Measurements from ENCODE around the gene PTPRK.

The PTPRK gene

GRCh38 chr6:127945434-127946097 is 574.8 kb downstream of the PTPRK start:
- TF ChIP-seq, protein P1, sequence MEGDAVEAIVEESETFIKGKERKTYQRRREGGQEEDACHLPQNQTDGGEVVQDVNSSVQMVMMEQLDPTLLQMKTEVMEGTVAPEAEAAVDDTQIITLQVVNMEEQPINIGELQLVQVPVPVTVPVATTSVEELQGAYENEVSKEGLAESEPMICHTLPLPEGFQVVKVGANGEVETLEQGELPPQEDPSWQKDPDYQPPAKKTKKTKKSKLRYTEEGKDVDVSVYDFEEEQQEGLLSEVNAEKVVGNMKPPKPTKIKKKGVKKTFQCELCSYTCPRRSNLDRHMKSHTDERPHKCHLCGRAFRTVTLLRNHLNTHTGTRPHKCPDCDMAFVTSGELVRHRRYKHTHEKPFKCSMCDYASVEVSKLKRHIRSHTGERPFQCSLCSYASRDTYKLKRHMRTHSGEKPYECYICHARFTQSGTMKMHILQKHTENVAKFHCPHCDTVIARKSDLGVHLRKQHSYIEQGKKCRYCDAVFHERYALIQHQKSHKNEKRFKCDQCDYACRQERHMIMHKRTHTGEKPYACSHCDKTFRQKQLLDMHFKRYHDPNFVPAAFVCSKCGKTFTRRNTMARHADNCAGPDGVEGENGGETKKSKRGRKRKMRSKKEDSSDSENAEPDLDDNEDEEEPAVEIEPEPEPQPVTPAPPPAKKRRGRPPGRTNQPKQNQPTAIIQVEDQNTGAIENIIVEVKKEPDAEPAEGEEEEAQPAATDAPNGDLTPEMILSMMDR (IDR thresholded peaks at IDR 0.05; ENCODE audit: low read depth, low read length, missing control alignments): no peak
- no peak overlapping the region for H3K4me3 ChIP-seq (ENCODE audit: low read depth, low read length)
- no peak for DNase-seq (ENCODE audit: low read depth)

DNA sequence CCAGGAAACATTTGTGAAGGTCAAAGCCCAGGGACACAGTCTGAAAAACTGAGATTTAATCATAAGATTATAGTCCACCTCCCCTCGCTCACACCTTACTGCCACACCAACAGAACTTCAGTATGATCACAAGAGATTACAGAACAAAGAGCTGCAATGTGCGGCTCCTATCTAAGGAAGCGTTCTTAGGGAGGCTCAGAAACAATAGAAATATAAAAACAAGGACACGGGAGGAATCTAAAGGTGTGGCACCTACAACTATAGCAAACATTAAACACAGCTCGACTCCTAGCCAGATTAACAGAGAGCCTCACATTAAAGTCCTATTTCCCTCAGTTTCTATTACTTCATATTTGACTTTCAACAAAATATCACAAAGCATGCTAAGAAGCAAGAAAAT is 579.2 kb downstream of the PTPRK start:
- TF ChIP-seq, protein P1 (IDR thresholded peaks at IDR 0.05; ENCODE audit: low read depth, low read length, missing control alignments): no peak
- DNase-seq (ENCODE audit: low read depth): no peak
- no peak overlapping the region for H3K4me3 ChIP-seq (ENCODE audit: low read depth, low read length)

DNA sequence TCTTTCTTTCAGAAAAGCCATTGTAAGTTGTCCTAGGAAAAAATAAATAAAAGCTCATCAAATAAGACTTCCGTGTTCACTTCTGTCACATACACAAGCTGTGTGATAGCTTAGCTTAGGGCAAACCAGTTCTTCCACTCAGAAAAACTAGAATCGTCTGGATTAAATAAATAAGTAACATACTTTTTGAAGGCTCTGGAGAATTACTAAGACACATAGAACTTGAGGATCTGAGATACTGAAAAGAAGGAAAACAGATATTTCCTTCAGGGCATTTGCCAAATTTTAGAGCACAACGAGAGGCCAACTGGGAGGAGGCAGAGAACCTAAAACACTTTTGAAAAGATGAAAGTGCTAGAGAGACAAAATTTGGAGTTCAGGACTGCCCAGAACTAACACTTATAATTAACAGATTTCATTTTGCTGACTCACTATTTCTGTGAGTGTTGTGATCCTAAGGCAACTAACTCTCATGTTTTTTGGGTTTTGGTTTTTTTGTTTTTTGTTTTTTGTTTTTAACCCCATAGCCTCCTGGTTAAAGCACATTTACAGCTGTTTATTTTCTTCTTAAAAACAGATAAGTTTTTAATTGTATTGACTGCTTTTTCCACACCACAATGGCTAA is 580.8 kb downstream of the PTPRK start:
- DNase-seq (ENCODE audit: low read depth): no peak
- TF ChIP-seq, protein P1 (IDR thresholded peaks at IDR 0.05; ENCODE audit: low read depth, low read length, missing control alignments): no peak
- no peak overlapping the region for H3K4me3 ChIP-seq (ENCODE audit: low read depth, low read length)

DNA sequence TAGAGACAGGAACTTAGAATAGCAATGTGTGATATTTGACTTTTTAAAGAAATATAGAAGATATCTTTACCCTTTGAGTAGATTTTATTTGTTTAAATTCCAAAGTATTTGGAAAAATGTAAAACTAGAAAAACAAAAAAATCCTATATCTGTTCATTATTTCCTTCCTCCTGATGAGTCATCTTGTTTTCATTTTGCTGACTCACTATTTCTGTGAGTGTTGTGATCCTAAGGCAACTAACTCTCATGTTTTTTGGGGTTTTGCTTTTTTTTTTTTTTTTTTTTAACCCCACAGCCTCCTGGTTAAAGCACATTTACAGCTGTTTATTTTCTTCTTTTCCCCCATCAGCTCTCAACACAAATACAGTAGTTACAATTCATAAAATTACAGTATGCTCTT is 581.7 kb downstream of the PTPRK start:
- no peak for DNase-seq (ENCODE audit: low read depth)
- TF ChIP-seq, protein P1 (IDR thresholded peaks at IDR 0.05; ENCODE audit: low read depth, low read length, missing control alignments): no peak
- no peak overlapping the region for H3K4me3 ChIP-seq (ENCODE audit: low read depth, low read length)

- TF ChIP-seq, protein P1 (IDR thresholded peaks at IDR 0.05; ENCODE audit: low read depth, low read length, missing control alignments): no peak
- no peak for DNase-seq (ENCODE audit: low read depth)
- no peak overlapping the region for H3K4me3 ChIP-seq (ENCODE audit: low read depth, low read length)
Observed at GRCh38 chr6:127937747-127938146, 582.7 kb downstream of the PTPRK start.

DNA sequence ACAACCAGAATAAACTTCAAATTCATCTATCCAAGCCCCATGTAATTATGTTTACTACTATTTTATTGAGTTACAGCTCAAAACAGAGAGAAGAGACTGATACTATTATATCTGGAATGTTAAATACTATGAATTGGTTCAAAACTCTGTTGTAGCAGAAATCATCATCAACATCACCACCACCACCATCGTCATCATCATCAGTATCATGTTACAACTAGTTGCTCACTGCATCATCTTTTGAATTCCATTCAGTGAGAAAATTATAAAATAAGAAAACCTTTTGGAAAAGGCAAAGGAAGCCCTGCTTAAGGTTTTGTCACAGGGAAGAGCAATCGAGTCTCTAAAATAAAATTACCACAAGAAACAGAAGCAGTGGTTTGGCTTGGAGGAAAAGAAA is 583.3 kb downstream of the PTPRK start:
- H3K4me3 ChIP-seq (ENCODE audit: low read depth, low read length): no peak overlapping the region
- DNase-seq (ENCODE audit: low read depth): no peak
- TF ChIP-seq, protein P1 (IDR thresholded peaks at IDR 0.05; ENCODE audit: low read depth, low read length, missing control alignments): no peak

- TF ChIP-seq, protein P1 (IDR thresholded peaks at IDR 0.05; ENCODE audit: low read depth, low read length, missing control alignments): no peak
- no peak overlapping the region for H3K4me3 ChIP-seq (ENCODE audit: low read depth, low read length)
- DNase-seq (ENCODE audit: low read depth): no peak
Observed at GRCh38 chr6:127934956-127935355, 585.4 kb downstream of the PTPRK start.
